Rectal smooth muscle tissue (tissue), 1 donor: ENCODE data around the gene CYP11A1.

Experiments
- H3K27ac ChIP-seq: one replicate; pipeline ENCODE4 v1.7.0; 2013; ENCODE audit warnings: low read depth, low read length, inconsistent platforms
- H3K27me3 ChIP-seq: one replicate; pipeline ENCODE4 v1.7.0; 2013; ENCODE audit warnings: low read length; ENCODE audit not compliant: control insufficient read depth, insufficient read depth
- H3K36me3 ChIP-seq: one replicate; pipeline ENCODE4 v1.7.0; 2013; ENCODE audit warnings: low read length; ENCODE audit not compliant: control insufficient read depth, insufficient read depth
- H3K4me1 ChIP-seq: one replicate; pipeline ENCODE4 v1.7.0; 2013; ENCODE audit warnings: low read length; ENCODE audit not compliant: control insufficient read depth, insufficient read depth
- H3K4me3 ChIP-seq: one replicate; pipeline ENCODE4 v1.7.0; 2013; ENCODE audit warnings: low read length
- H3K9ac ChIP-seq: one replicate; pipeline ENCODE4 v1.7.0; 2013; ENCODE audit warnings: low read length

Gene CYP11A1

DNA sequence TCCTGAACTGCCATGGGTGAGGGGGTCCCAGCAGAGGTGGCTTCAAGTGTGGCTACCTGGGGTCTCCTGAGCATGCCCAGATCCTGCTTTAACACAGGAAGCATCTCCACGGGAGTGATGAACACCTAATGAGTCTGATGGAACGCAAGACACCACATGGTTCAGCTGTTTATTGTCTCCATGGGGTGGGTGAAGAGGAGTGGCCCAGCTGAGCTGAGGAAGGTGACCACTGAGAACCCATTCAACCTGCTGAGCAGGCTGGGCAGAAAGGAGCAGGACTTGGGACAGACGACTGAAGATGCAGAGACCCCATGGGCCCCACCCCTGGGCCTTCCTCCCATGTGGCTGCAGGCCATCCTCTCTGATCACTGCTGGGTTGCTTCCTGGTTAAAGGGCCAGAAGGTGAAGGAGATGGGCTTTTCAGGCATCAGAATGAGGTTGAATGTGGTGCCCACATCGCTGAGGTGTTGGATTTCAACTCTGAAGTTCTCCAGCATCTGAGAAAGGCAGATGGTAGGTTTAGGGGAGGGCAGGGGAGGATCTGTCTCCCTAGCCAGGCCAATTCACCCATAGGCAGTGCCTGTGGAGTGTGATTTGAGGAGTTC is 29.7 kb downstream of the CYP11A1 start:
- Histone ChIP-seq H3K27me3 (no peaks in the 10 kb centered on the region), H3K4me3 (no peak overlapping the region), H3K4me1 (no peaks in the 10 kb centered on the region), H3K27ac (no peak overlapping the region), H3K9ac (no peak overlapping the region), H3K36me3 (no peaks in the 10 kb centered on the region)

DNA sequence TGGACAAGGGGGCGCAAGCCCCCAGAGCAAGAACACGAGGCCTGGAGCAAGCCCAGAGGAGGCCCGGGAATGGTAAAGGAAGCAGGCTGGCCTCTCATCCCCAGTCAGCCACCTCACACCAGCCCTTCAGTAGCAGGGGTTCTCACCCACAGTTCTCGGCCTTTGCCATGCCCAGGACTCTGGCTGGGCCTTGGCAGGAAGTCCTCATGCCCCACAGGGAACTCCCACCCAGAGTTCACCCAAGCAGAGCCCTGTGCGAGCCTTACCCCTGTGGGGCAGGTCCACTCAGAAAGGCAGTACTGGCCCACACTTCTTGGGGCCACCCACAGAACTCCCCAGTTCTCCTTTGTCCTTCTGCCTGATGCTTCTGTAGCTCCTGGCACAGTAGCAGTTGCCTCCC is 30.3 kb downstream of the CYP11A1 start:
- no peaks in the 10 kb centered on the region for H3K4me1 ChIP-seq
- no peaks in the 10 kb centered on the region for H3K36me3 ChIP-seq
- H3K27me3 ChIP-seq, result no peaks in the 10 kb centered on the region
- no peak overlapping the region for H3K27ac ChIP-seq
- H3K4me3 ChIP-seq, result no peak overlapping the region
- no peak overlapping the region for H3K9ac ChIP-seq

DNA sequence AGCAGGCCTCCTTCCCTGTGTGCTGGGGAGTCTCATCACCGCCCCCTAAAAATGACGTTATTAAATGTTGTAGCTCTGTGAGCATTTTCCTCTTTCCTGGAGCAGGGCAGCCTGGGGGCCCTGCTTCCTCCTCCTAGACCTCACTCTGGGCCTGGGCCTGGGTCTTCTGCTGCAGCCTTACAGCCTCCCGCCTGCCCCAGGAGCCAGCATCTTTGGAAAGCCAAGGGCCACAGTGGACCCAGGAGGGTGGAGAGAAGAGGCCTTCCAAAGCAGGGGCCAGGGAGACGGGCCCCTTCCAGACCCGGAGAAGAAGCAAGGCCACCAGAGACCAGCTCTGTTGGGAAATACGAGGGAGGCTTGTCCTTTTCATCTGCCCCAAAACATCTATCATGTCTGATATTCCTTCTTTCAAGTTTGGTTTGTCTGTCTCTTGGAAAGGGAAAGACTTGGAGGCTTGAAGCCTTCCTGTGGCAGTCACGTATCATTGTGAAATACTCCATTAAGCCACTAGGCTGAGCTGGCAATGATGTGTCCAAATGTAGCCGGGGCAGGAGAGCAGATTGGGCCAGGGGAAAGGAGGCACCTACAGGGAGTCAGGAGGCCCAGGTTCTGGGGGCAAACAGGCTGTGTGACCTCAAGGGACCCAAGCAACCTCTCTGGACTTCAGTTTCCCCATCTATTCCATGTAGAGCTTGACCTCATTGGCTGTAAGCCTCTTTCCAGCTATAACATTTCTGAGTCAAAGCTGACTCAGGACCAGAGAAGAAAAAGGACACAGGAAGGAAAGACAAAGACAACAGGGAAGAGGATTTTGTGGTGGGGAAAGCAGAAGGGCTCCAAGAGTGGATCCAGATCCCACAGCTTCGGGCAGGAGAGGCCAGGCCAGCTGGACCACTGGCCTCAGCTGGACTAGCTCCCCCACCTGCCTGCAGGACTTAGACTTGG is 31.1 kb downstream of the CYP11A1 start:
- Histone ChIP-seq H3K9ac (no peak overlapping the region), H3K27me3 (no peaks in the 10 kb centered on the region), H3K4me3 (no peak overlapping the region), H3K4me1 (no peaks in the 10 kb centered on the region), H3K27ac (no peak overlapping the region), H3K36me3 (no peaks in the 10 kb centered on the region)

DNA sequence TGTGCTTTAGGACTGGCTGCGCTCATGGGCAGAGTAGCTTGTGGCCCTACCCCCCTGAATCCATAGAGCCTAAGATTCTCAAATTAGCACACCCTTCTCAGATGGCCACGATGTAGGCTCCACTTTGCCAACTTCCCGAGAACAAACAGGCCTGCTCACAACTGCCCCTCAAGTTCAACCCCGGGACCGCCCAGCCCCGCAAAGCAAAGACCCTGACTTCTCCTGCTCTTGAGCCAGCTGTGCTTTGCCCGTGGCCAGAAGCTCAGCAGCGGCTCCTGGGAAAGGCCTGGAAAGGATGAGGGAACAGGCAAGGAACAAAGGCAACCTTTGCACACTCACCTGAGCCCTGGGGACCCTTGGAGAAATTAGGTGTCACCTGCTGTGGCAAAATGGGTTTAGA is 32.0 kb downstream of the CYP11A1 start:
- Histone ChIP-seq H3K27me3 (no peaks in the 10 kb centered on the region), H3K27ac (no peak overlapping the region), H3K4me1 (no peaks in the 10 kb centered on the region), H3K9ac (no peak overlapping the region), H3K36me3 (no peaks in the 10 kb centered on the region), H3K4me3 (no peak overlapping the region)

DNA sequence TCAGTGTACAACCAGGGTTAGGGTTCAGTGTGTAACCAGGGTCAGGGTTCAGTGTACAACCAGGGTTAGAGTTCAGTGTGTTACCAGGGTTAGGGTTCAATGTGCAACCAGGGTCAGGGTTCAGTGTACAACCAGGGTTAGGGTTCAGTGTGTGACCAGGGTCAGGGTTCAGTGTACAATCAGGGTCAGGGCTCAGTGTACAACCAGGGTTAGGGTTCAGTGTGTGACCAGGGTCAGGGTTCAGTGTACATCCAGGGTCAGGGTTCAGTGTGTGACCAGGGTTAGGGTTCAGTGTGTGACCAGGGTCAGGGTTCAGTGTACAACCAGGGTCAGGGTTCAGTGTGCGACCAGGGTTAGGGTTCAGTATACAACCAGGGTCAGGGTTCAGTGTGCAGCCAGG is 33.3 kb downstream of the CYP11A1 start:
- no peaks in the 10 kb centered on the region for H3K36me3 ChIP-seq

DNA sequence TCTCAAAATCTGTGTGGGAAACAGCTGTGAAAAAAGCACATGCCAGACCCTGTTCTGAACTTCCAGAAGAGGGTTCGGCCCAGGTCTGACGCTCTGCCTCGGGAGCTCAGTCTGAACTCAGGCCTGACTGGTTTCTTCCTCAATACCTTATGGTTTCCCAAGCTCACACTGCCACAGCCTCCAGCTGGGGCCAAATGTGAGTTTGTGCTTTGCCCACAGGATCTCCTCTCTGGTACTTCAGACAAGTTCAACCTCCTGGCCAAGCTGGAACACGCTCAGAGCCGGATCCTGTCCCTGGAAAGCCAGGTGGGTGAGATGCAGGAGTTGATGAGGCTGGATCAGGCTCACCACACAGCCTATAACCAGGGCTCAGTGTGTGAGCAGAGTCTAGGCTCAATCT is 33.8 kb downstream of the CYP11A1 start:
- Histone ChIP-seq H3K4me1 (no peaks in the 10 kb centered on the region), H3K4me3 (no peak overlapping the region), H3K27ac (no peak overlapping the region), H3K27me3 (no peaks in the 10 kb centered on the region), H3K36me3 (no peaks in the 10 kb centered on the region), H3K9ac (no peak overlapping the region)

More for the DNA sequence above, 33.3 kb downstream of the CYP11A1 start:
- H3K4me1 ChIP-seq, result no peaks in the 10 kb centered on the region
- H3K4me3 ChIP-seq, result no peak overlapping the region
- H3K27ac ChIP-seq, result no peak overlapping the region
- no peak overlapping the region for H3K9ac ChIP-seq
- H3K27me3 ChIP-seq, result no peaks in the 10 kb centered on the region

DNA sequence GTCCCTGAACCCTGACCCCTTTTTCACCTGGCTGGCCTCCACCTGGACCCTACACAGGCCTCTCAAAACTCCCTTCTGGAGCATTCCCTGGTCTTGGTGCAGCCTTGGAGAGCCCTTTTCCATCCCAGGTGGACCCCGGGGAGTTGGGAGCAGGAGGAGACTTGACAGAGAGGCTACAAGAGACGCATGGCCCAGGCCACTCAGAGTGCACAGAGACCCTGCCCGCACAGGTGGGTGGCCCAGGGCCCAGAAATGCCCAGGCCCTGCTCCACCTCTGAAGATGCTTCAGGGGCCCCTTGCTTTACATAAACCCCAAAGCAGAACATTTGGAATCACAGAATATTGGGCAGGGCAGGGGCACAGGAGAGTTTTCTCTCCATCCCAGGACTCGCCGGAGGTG is 34.4 kb downstream of the CYP11A1 start:
- Histone ChIP-seq H3K27ac (no peak overlapping the region), H3K4me1 (no peaks in the 10 kb centered on the region), H3K4me3 (no peak overlapping the region), H3K9ac (no peak overlapping the region), H3K27me3 (no peaks in the 10 kb centered on the region), H3K36me3 (no peaks in the 10 kb centered on the region)

DNA sequence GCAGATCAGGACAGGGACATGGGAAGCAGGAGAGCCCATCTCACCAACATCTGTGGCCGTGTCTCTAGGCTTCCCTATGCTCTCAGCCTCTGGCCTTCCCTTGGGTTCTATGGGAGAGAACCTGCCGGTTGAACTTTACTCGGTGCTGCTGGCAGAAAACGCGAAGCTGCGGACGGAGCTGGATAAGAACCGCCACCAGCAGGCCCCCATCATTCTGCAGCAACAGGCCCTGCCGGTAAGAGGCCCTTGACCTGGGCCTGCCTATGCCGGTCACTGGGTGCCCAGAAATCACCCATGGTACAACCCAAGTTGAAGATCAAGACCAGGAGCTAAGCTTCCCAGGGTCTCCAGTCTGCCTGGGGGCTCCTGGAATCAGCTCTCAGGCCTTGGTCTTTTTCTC is 34.8 kb downstream of the CYP11A1 start:
- Histone ChIP-seq H3K27me3 (no peaks in the 10 kb centered on the region), H3K27ac (no peak overlapping the region), H3K4me3 (no peak overlapping the region)

DNA sequence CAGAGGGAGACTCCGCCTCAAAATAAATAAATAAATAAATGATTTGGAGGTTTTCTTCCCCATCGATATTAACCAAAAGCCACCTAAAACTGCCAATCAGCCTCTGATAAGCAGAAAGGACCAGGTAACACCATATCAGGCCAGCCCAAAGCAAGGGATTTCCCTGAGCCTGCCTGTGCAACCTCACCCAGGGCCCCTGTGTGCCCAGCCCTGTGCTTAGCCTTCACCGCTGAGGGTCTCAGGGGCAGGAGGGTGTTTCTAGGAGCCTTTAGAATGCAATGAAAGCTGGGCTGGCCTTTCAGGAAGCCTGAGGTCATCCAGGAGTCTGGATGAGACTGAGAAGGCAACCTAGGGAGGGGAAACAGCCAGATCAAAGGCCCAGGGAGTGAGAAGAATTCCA is 35.4 kb downstream of the CYP11A1 start:
- Histone ChIP-seq H3K4me3 (no peak overlapping the region), H3K27ac (no peak overlapping the region), H3K27me3 (no peaks in the 10 kb centered on the region), H3K9ac (no peak overlapping the region), H3K36me3 (no peaks in the 10 kb centered on the region), H3K4me1 (no peaks in the 10 kb centered on the region)

More for the DNA sequence above, 34.8 kb downstream of the CYP11A1 start:
- no peaks in the 10 kb centered on the region for H3K36me3 ChIP-seq
- H3K4me1 ChIP-seq, result no peaks in the 10 kb centered on the region
- H3K9ac ChIP-seq, result no peak overlapping the region

DNA sequence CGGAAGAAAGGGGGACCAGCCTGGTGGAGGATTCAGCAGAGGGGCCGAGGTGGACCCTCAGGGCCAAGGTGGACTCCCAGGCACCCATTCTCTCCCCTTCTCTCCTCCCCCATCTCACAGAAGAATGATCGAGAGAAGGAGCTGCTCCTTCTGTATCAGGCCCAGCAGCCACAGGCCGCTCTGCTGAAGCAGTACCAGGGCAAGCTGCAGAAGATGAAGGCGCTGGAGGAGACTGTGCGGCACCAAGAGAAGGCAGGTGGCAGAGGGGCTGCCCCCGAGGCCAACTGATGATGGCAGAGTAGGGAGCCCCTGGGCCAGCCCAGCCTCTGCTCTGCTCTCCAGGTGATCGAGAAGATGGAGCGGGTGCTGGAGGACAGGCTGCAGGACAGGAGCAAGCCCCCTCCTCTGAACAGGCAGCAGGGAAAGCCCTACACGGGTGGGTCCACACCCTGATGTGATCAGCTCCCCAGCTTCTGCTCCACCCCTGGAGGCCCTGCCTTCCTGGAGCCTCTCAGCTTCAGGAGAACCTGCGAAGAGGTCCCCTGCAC is 36.5 kb downstream of the CYP11A1 start:
- Histone ChIP-seq H3K27ac (no peak overlapping the region), H3K4me1 (no peaks in the 10 kb centered on the region), H3K36me3 (no peaks in the 10 kb centered on the region), H3K27me3 (no peaks in the 10 kb centered on the region), H3K9ac (no peak overlapping the region), H3K4me3 (no peak overlapping the region)

DNA sequence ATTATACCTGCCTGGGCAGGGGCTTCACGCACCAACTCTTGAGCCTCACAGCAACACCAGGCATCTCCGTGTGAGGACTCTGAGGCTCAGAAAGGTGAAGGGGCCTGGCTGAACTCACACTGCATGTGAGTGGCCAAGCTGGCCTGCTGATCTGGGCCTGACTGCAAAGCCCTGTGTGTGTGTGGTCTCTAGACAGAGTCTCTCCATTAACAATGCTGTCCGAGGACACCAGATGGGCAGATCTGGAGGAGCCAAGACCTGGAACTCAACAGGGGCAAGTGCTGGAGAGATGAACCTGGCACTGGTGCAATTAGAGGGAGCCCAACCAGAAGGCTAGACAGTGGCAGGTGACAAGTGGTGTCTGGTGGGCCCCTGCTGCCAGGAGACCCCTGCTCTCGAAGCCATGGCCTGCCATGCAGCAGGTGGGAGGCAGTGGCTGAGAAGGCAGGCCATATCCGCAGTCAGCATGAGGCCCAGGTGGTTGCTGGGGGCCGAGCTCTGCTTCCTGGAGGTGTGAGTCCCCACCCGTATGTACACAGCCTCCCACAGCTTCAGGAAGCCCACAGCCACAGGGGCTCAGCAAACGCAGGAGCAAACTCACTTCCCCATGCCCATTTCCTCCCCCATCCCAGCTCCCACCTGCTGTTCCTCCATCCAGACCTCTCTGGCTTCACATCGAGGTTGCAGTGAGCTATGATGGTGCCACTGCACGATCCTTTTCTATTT is 39.0 kb downstream of the CYP11A1 start:
- H3K27ac ChIP-seq, result no peak overlapping the region
- H3K27me3 ChIP-seq, result no peaks in the 10 kb centered on the region
- H3K4me3 ChIP-seq, result no peak overlapping the region
- H3K9ac ChIP-seq, result no peak overlapping the region
- H3K36me3 ChIP-seq, result no peaks in the 10 kb centered on the region
- no peaks in the 10 kb centered on the region for H3K4me1 ChIP-seq

DNA sequence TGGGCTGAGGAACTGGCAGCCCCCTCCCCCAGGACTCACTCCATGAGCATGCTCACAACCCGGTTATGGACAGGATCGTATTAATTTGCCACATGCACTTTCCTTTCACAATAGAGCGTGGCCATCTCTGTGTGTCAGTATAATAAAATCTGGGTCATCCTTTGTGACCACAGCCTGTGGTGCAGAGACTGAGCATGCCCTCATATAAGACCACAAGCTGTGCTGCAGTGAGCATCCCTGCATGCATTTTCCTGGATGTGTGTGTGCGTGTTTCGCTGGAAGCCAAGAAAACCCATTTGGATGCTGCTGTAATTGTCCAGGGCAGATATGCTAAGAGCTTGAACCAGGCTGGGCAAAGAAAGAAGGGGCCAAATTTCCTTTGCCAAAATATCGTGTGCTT is 39.7 kb downstream of the CYP11A1 start:
- H3K27me3 ChIP-seq, result no peaks in the 10 kb centered on the region
- H3K27ac ChIP-seq, result no peak overlapping the region
- H3K4me3 ChIP-seq, result no peak overlapping the region
- H3K9ac ChIP-seq, result no peak overlapping the region
- no peaks in the 10 kb centered on the region for H3K4me1 ChIP-seq
- H3K36me3 ChIP-seq, result no peaks in the 10 kb centered on the region
